PC-9 (cell line): ENCODE data around the gene LMNB1. TPM values are rescaled to one million over a fixed set of nuclear protein-coding genes. Genes with fewer than 3 reads are reported as not detected.
A peak's percentile ranks its signal among the peaks of the same experiment; 100 is the strongest.
"Not testable (repeated sequence)": the region's sequence is repeated elsewhere in the genome, so short reads cannot be mapped to it uniquely, and the experiment has no call there.

Experiments used
- BruUV-seq: library from RNA; stranded (reverse); fragments of 400-500 nt; replicated peaks from 2 replicates; lab custom pipeline; 2021; lab: Mats Ljungman, UMichigan
- CTCF ChIA-PET: fragments of 300-600 bp; sonication (Branson Sonifier 250); formaldehyde crosslinking; loops from one replicate; lab custom pipeline; 2022; ENCODE audit warnings: antibody characterized with exemption; lab: Charles Lee
- POLR2A ChIA-PET: fragments of 300-600 bp; sonication (Branson Sonifier 250); formaldehyde crosslinking; loops from one replicate; lab custom pipeline; 2022; ENCODE audit warnings: antibody characterized with exemption; ENCODE audit not compliant: unreplicated experiment; lab: Charles Lee
- DNase-seq, 2 experiments: peaks; one replicate each; pipeline versions ENCODE4 v3.0.0 to v3.0.0-alpha.2; 2015 to 2022; ENCODE audit warnings: mixed read lengths in 1 of 2
- H2AFZ ChIP-seq: fragments of 200-600 bp; sonication (generic); 2 replicates; pipeline ENCODE4 v1.8.1; 2017; ENCODE audit warnings: antibody characterized with exemption
- H3F3A ChIP-seq: fragments of 200-600 bp; sonication (generic); 2 replicates; pipeline ENCODE4 v1.8.1; 2017; ENCODE audit warnings: antibody characterized with exemption, mild to moderate bottlenecking, low read depth; ENCODE audit not compliant: insufficient read depth
- H3K27ac ChIP-seq: fragments of 200-600 bp; sonication (generic); 2 replicates; pipeline ENCODE4 v1.6.1; 2016; ENCODE audit warnings: mixed run types
- H3K27me3 ChIP-seq: fragments of 200-600 bp; sonication (generic); 2 replicates; pipeline ENCODE4 v1.6.1; 2016; ENCODE audit warnings: low read depth, mixed run types; ENCODE audit not compliant: insufficient read depth
- H3K36me3 ChIP-seq: fragments of 200-600 bp; sonication (generic); 2 replicates; pipeline ENCODE4 v1.6.1; 2016; ENCODE audit warnings: low read depth, mixed run types
- H3K4me1 ChIP-seq: fragments of 200-600 bp; sonication (generic); replicated peaks from 2 replicates; pipeline ENCODE4 v1.6.1; 2016; ENCODE audit warnings: mixed run types; ENCODE audit not compliant: insufficient read depth
- H3K4me2 ChIP-seq: fragments of 200-600 bp; sonication (generic); 2 replicates; pipeline ENCODE4 v1.6.1; 2017; ENCODE audit warnings: mixed run types
- H3K4me3 ChIP-seq: fragments of 200-600 bp; sonication (generic); 2 replicates; pipeline ENCODE4 v1.6.1; 2016; ENCODE audit warnings: mixed run types
- H3K79me2 ChIP-seq: fragments of 200-600 bp; sonication (generic); 2 replicates; pipeline ENCODE4 v1.6.1; 2017; ENCODE audit warnings: low read depth, mixed run types
- H3K9me2 ChIP-seq: fragments of 200-600 bp; sonication (generic); 2 replicates; pipeline ENCODE4 v1.8.1; 2017; ENCODE audit warnings: mild to moderate bottlenecking; ENCODE audit not compliant: insufficient read depth
- H3K9me3 ChIP-seq: fragments of 200-600 bp; sonication (generic); 2 replicates; pipeline ENCODE4 v1.8.1; 2016; ENCODE audit warnings: low read depth; ENCODE audit not compliant: insufficient read depth
- H4K20me1 ChIP-seq: fragments of 200-600 bp; sonication (generic); 2 replicates; pipeline ENCODE4 v1.8.1; 2017; ENCODE audit not compliant: insufficient read depth
- EZH2 ChIP-seq: fragments of 200-600 bp; sonication (generic); IDR thresholded peaks from 2 replicates; pipeline ENCODE4 v1.8.0; 2017; ENCODE audit warnings: antibody characterized with exemption, low read depth
- intact Hi-C: fragments of 100-400 bp; cut with micrococcal nuclease; formaldehyde crosslinking; loops from one replicate; pipeline ENCODE4 v1.10.0; 2022; ENCODE audit not compliant: unreplicated experiment
- total RNA-seq: library from RNA; stranded (reverse); gene quantifications from 2 replicates; pipeline ENCODE4 v1.2.3, GENCODE V29; 2021
- TF ChIP-seq, protein P1 (sequence below): fragments of 200-600 bp; sonication (generic); conservative IDR thresholded peaks from 2 replicates; pipeline ENCODE4 v1.6.1; 2017; ENCODE audit warnings: mixed run types, antibody characterized with exemption, mild to moderate bottlenecking, moderate library complexity

Gene LMNB1
- total RNA-seq, 1 experiment from 2014 or later = 117 TPM

DNA sequence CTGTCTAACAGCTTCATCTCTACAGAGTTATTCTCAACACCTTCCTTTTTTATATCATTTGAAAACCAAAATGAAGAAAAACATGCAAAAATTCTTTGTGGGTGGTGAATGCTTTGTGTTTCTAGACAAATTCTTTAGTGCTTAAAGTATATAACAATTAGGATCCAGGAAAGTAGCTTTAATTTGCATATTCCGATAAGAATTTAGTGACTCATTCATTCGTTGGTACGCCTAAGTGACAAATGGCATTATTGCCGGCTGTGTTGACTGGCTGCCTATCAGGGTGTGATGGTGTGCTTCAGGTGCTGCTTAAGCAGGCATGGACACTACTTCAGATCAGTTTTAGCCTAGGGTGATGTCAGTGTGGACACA, 35.2 kb downstream of the LMNB1 start:
- Histone ChIP-seq H3K27ac (no peak overlapping the region), H3K9me2 (no peaks in the 10 kb centered on the region), H4K20me1 (no peaks in the 10 kb centered on the region), H3K4me1 (peaks cover 15% of the 10 kb centered on the region), H3K27me3 (no peaks in the 10 kb centered on the region), H2AFZ (no peak overlapping the region), H3K4me3 (no peak overlapping the region), H3K36me3 (peaks cover 2% of the 10 kb centered on the region; the same call in 1 of the 2 replicates), H3K4me2 (no peak overlapping the region), H3K9me3 (no peaks in the 10 kb centered on the region), H3K79me2 (peaks cover 8% of the 10 kb centered on the region; the same call in 1 of the 2 replicates), H3F3A (peaks cover 18% of the 10 kb centered on the region; the same call in 1 of the 2 replicates)
- DNase-seq = no peak
- ChIA-PET CTCF (no interaction called here), POLR2A (no interaction called here)
- intact Hi-C loops = no loop called here
- TF ChIP-seq EZH2 = no peak
- TF ChIP-seq, protein P1, sequence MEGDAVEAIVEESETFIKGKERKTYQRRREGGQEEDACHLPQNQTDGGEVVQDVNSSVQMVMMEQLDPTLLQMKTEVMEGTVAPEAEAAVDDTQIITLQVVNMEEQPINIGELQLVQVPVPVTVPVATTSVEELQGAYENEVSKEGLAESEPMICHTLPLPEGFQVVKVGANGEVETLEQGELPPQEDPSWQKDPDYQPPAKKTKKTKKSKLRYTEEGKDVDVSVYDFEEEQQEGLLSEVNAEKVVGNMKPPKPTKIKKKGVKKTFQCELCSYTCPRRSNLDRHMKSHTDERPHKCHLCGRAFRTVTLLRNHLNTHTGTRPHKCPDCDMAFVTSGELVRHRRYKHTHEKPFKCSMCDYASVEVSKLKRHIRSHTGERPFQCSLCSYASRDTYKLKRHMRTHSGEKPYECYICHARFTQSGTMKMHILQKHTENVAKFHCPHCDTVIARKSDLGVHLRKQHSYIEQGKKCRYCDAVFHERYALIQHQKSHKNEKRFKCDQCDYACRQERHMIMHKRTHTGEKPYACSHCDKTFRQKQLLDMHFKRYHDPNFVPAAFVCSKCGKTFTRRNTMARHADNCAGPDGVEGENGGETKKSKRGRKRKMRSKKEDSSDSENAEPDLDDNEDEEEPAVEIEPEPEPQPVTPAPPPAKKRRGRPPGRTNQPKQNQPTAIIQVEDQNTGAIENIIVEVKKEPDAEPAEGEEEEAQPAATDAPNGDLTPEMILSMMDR = no peak
- no TSS peak for BruUV-seq

DNA sequence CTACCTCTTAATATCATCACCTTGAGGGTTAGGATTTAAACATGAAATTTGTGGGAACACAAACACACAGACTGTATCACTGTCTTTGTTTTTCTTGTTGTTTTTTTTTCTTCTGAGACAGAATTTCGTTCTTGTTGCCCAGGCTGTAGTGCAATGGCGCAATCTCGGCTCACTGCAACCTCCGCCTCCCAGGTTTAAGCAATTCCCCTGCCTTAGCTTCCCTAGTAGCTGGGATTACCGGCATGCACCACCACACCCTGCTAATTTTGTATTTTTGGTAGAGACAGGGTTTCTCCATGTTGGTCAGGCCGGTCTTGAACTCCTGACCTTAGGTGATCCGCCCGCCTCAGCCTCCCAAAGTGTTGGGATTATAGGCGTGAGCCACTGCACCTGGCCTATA, 36.9 kb downstream of the LMNB1 start:
- H3K27ac ChIP-seq, H3K9me3 ChIP-seq, H3K9me2 ChIP-seq, H3K79me2 ChIP-seq, DNase-seq, POLR2A ChIA-PET, CTCF ChIA-PET, H2AFZ ChIP-seq, BruUV-seq, H3K4me3 ChIP-seq, H3K27me3 ChIP-seq, H4K20me1 ChIP-seq, H3K4me2 ChIP-seq, intact Hi-C loops, H3K36me3 ChIP-seq: not testable (repeated sequence)
- peaks cover 15% of the 10 kb centered on the region for H3K4me1 ChIP-seq
- peaks cover 14% of the 10 kb centered on the region; the same call in 1 of the 2 replicates for H3F3A ChIP-seq

DNA sequence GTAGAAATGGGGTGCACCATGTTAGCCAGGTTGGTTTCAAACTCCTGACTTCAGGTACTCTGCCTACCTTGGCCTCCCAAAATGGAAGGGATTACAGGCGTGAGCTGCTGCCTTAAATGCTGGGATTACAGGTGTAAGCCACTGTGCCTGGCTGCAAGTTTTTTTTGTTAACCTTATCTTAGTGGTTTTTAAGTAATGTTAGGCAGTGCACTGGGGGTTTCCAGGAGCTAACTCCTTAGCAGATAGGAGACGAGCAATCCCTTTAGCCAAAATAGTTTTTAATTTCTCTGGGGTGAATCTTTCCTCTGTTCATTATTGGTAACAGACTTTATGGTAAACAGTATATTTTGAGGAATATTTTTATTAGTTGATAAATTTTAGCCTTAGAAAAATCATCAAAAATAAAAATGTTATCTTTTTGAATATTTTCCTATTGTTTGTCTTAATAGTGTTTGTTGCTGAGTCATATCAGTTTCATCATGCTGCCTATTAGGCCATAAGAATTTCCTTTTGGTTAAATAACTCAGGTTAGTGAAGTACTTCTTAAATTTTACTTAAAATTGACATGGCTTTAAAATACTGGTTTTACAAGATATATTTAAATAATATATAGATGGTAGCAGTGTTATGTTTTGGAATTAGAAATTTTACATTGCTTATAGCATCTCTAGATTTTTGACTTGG, 37.9 kb downstream of the LMNB1 start:
- DNase-seq = peak in 1 of 2 experiments; percentile 52
- Histone ChIP-seq H4K20me1 (no peaks in the 10 kb centered on the region), H3K9me2 (no peaks in the 10 kb centered on the region), H3K4me2 (peak overlapping the region; percentile 33; the same call in 1 of the 2 replicates), H3K4me3 (no peak overlapping the region), H3K27ac (peak overlapping the region; percentile 78), H3F3A (peaks cover 14% of the 10 kb centered on the region; the same call in 1 of the 2 replicates), H2AFZ (0 out of 2 replicates have a peak overlapping the region, but pooled peaks have one; percentile 56), H3K9me3 (no peaks in the 10 kb centered on the region), H3K36me3 (peaks cover 2% of the 10 kb centered on the region; the same call in 1 of the 2 replicates), H3K4me1 (peaks cover 15% of the 10 kb centered on the region), H3K27me3 (no peaks in the 10 kb centered on the region), H3K79me2 (peaks cover 4% of the 10 kb centered on the region; the same call in 1 of the 2 replicates)
- intact Hi-C loops = no loop called here
- POLR2A ChIA-PET = no interaction called here
- CTCF ChIA-PET = no interaction called here
- no TSS peak for BruUV-seq
- TF ChIP-seq EZH2 = no peak
- TF ChIP-seq, protein P1 = no peak
